CD8-positive, alpha-beta memory T cell (primary cell): ENCODE results near the gene CEBPB. TPM values are rescaled to one million over a fixed set of nuclear protein-coding genes. Genes with fewer than 3 reads are reported as not detected.

ENCODE experiments used
- CTCF ChIA-PET: fragments of 350-600 bp; sonication (Branson Sonifier 250); formaldehyde crosslinking; loops from one replicate; lab custom pipeline; 2021; ENCODE audit warnings: antibody characterized with exemption; lab: Charles Lee
- POLR2A ChIA-PET: fragments of 350-600 bp; sonication (Branson Sonifier 250); formaldehyde crosslinking; loops from one replicate; lab custom pipeline; 2021; ENCODE audit warnings: antibody characterized with exemption; lab: Charles Lee
- DNase-seq, 5 donors: peaks; one replicate each; pipeline versions ENCODE4 v3.0.0 to v3.0.0-alpha.2; 2020 to 2022; ENCODE audit warnings: mixed read lengths in 1 of 5
- H3K27ac ChIP-seq: one replicate; pipeline ENCODE4 v1.7.0; 2013; ENCODE audit warnings: low read depth, mild to moderate bottlenecking, low read length, moderate library complexity
- H3K27me3 ChIP-seq: 2 replicates; pipeline ENCODE4 v1.7.0; 2013; ENCODE audit warnings: low read length, mild to moderate bottlenecking; ENCODE audit not compliant: insufficient read depth, poor library complexity, severe bottlenecking
- H3K36me3 ChIP-seq: 2 replicates; pipeline ENCODE4 v1.7.0; 2013; ENCODE audit warnings: mild to moderate bottlenecking, low read length, moderate library complexity; ENCODE audit not compliant: insufficient read depth
- H3K4me1 ChIP-seq: 2 replicates; pipeline ENCODE4 v1.7.0; 2013; ENCODE audit warnings: mild to moderate bottlenecking, low read length, moderate library complexity; ENCODE audit not compliant: insufficient read depth
- H3K4me3 ChIP-seq: 2 replicates; pipeline ENCODE4 v1.7.0; 2013; ENCODE audit warnings: mild to moderate bottlenecking, low read length
- H3K9me3 ChIP-seq: 2 replicates; pipeline ENCODE4 v1.7.0; 2013; ENCODE audit warnings: mild to moderate bottlenecking, low read length
- H3K27ac Mint-ChIP-seq, 8 donors: one replicate each; pipeline ENCODE4 v1.8.0; 2020 to 2021; ENCODE audit warnings: mixed read lengths in 8 of 8, mild to moderate bottlenecking in 6 of 8, inconsistent platforms in 3 of 8, moderate library complexity in 3 of 8
- H3K27me3 Mint-ChIP-seq, 2 donors: one replicate each; pipeline ENCODE4 v1.8.0; 2020 to 2021; ENCODE audit warnings: mixed read lengths in 2 of 2, mild to moderate bottlenecking in 1 of 2, moderate library complexity in 1 of 2
- H3K36me3 Mint-ChIP-seq, 3 donors: one replicate each; pipeline ENCODE4 v1.8.0; 2020 to 2021; ENCODE audit warnings: mixed read lengths in 3 of 3, inconsistent platforms in 1 of 3, mild to moderate bottlenecking in 1 of 3
- H3K4me1 Mint-ChIP-seq, 3 donors: one replicate each; pipeline ENCODE4 v1.8.0; 2020 to 2021; ENCODE audit warnings: mixed read lengths in 3 of 3, inconsistent platforms in 1 of 3, mild to moderate bottlenecking in 1 of 3
- H3K4me3 Mint-ChIP-seq, 7 donors: one replicate each; pipeline ENCODE4 v1.8.0; 2020 to 2021; ENCODE audit warnings: mixed read lengths in 7 of 7, mild to moderate bottlenecking in 6 of 7, moderate library complexity in 4 of 7, inconsistent platforms in 2 of 7
- H3K9me3 Mint-ChIP-seq, 5 donors: one replicate each; pipeline ENCODE4 v1.8.0; 2020 to 2022; ENCODE audit warnings: mixed read lengths in 5 of 5, mild to moderate bottlenecking in 3 of 5, moderate library complexity in 2 of 5, inconsistent platforms in 1 of 5
- polyA plus RNA-seq: library from polyadenylated mRNA; unstranded; fragments of 300-500 nt; fragmentation: Illumina TruSeq; gene quantifications from one replicate; pipeline ENCODE4 v1.2.3, GENCODE V29; 2021
- total RNA-seq, 2 experiments: library from RNA; stranded (reverse); gene quantifications; one replicate each; pipeline ENCODE4 v1.2.3, GENCODE V29; 2021

The CEBPB gene
- total and polyA plus RNA-seq, 3 experiments from 2014 or later = 25.3 to 29.1 (median 27.0) TPM

GRCh38 chr20:50186151-50186885 is 4.3 kb upstream of the CEBPB start:
- ChIA-PET POLR2A (no interaction called here), CTCF (interaction anchor here (0.8 to 5.8 kb wide), 11 partner anchors 9 to 563 kb away, joined by 3 to 65 read pairs (median 3); no protein-coding TSS in a partner anchor)
- peaks cover 0 to 7% (median 5%) of the 10 kb centered on the region in 3 donors for H3K4me1 Mint-ChIP-seq

GRCh38 chr20:50186987-50187402 is 3.6 kb upstream of the CEBPB start:
- H3K4me1 Mint-ChIP-seq = peaks cover 0 to 7% (median 5%) of the 10 kb centered on the region in 3 donors
- no peak overlapping the region for H3K4me3 Mint-ChIP-seq
- no peaks in the 10 kb centered on the region for H3K36me3 Mint-ChIP-seq
- ChIA-PET CTCF (interaction anchor here (0.8 to 4.1 kb wide), 7 partner anchors 70 to 405 kb away, joined by 3 to 65 read pairs (median 4); no protein-coding TSS in a partner anchor), POLR2A (no interaction called here)
- H3K27me3 Mint-ChIP-seq = peaks cover 3 to 22% of the 10 kb centered on the region in 2 donors
- Histone ChIP-seq H3K27ac (no peak overlapping the region), H3K4me1 (no peaks in the 10 kb centered on the region), H3K27me3 (no peaks in the 10 kb centered on the region), H3K9me3 (no peaks in the 10 kb centered on the region), H3K4me3 (no peak overlapping the region), H3K36me3 (no peaks in the 10 kb centered on the region)
- H3K27ac Mint-ChIP-seq = no peak overlapping the region
- no peaks in the 10 kb centered on the region for H3K9me3 Mint-ChIP-seq
- no peak for DNase-seq

More at GRCh38 chr20:50186151-50186885, 4.3 kb upstream of the CEBPB start:
- Mint-ChIP-seq H3K36me3 (no peaks in the 10 kb centered on the region), H3K4me3 (peak overlapping the region in 1 of 7 donors; percentile 8), H3K27me3 (peaks cover 4 to 22% of the 10 kb centered on the region in 2 donors), H3K27ac (peak overlapping the region in 2 of 8 donors; percentile 43 to 61), H3K9me3 (no peaks in the 10 kb centered on the region)
- Histone ChIP-seq H3K4me3 (no peak overlapping the region), H3K36me3 (no peaks in the 10 kb centered on the region), H3K27me3 (no peaks in the 10 kb centered on the region), H3K4me1 (no peaks in the 10 kb centered on the region), H3K27ac (no peak overlapping the region), H3K9me3 (no peaks in the 10 kb centered on the region)
- peak; percentile 71 to 90 (median 85) for DNase-seq

- ChIA-PET CTCF (interaction anchor here (0.6 to 4.1 kb wide), 11 partner anchors 8 to 405 kb away, joined by 3 to 65 read pairs (median 4); no protein-coding TSS in a partner anchor), POLR2A (no interaction called here)
- peaks cover 5 to 11% (median 9%) of the 10 kb centered on the region in 3 donors for H3K4me1 Mint-ChIP-seq
- peak overlapping the region in 1 of 7 donors; percentile 42 for H3K4me3 Mint-ChIP-seq
- Histone ChIP-seq H3K9me3 (no peaks in the 10 kb centered on the region), H3K27ac (no peak overlapping the region), H3K4me1 (peaks cover under 1% of the 10 kb centered on the region), H3K4me3 (no peak overlapping the region), H3K27me3 (no peaks in the 10 kb centered on the region), H3K36me3 (no peaks in the 10 kb centered on the region)
- H3K27ac Mint-ChIP-seq = peak overlapping the region in 3 of 8 donors; percentile 17 to 52 (median 19)
- peaks cover 4 to 22% of the 10 kb centered on the region in 2 donors for H3K27me3 Mint-ChIP-seq
- H3K9me3 Mint-ChIP-seq = no peaks in the 10 kb centered on the region
- no peak for DNase-seq
- H3K36me3 Mint-ChIP-seq = peaks cover 0 to 3% (median 0%) of the 10 kb centered on the region in 3 donors
Observed at GRCh38 chr20:50187403-50188051, 3.1 kb upstream of the CEBPB start.

GRCh38 chr20:50188287-50188688 is 2.3 kb upstream of the CEBPB start:
- Mint-ChIP-seq H3K27ac (peak overlapping the region in 4 of 8 donors; percentile 3 to 38 (median 14)), H3K4me3 (peak overlapping the region in 5 of 7 donors; percentile 13 to 76 (median 63)), H3K4me1 (peaks cover 12 to 18% (median 17%) of the 10 kb centered on the region in 3 donors), H3K36me3 (peaks cover 0 to 5% (median 0%) of the 10 kb centered on the region in 3 donors), H3K27me3 (peaks cover 4 to 22% of the 10 kb centered on the region in 2 donors), H3K9me3 (no peaks in the 10 kb centered on the region)
- H3K27ac ChIP-seq = no peak overlapping the region
- H3K4me3 ChIP-seq = no peak overlapping the region
- no peaks in the 10 kb centered on the region for H3K9me3 ChIP-seq
- H3K4me1 ChIP-seq = peaks cover 9% of the 10 kb centered on the region
- H3K27me3 ChIP-seq = no peaks in the 10 kb centered on the region
- H3K36me3 ChIP-seq = no peaks in the 10 kb centered on the region
- ChIA-PET CTCF (interaction anchor here (1.3 to 4.1 kb wide), 9 partner anchors 9 to 447 kb away, joined by 3 to 65 read pairs (median 4); no protein-coding TSS in a partner anchor), POLR2A (no interaction called here)
- DNase-seq = no peak

GRCh38 chr20:50188879-50189680 is 1.6 kb upstream of the CEBPB start:
- POLR2A ChIA-PET = no interaction called here
- peaks cover 16% of the 10 kb centered on the region for H3K4me1 ChIP-seq
- H3K4me3 Mint-ChIP-seq = peak overlapping the region in 6 of 7 donors; percentile 64 to 77 (median 67)

GRCh38 chr20:50189681-50190250 is 864 bp upstream of the CEBPB start:
- H3K9me3 Mint-ChIP-seq = no peaks in the 10 kb centered on the region
- ChIA-PET POLR2A (no interaction called here), CTCF (interaction anchor here (0.9 to 4.1 kb wide), 7 partner anchors 10 to 446 kb away, joined by 3 to 65 read pairs (median 3); no protein-coding TSS in a partner anchor)
- Histone ChIP-seq H3K27ac (peak overlapping the region; percentile 85), H3K4me3 (no peak overlapping the region), H3K27me3 (no peaks in the 10 kb centered on the region), H3K9me3 (no peaks in the 10 kb centered on the region), H3K36me3 (no peaks in the 10 kb centered on the region), H3K4me1 (peaks cover 22% of the 10 kb centered on the region)
- H3K4me3 Mint-ChIP-seq = peak overlapping the region; percentile 64 to 77 (median 66)
- peak overlapping the region in 7 of 8 donors; percentile 15 to 87 (median 50) for H3K27ac Mint-ChIP-seq
- peaks cover 0 to 10% (median 0%) of the 10 kb centered on the region in 3 donors for H3K36me3 Mint-ChIP-seq
- H3K4me1 Mint-ChIP-seq = peaks cover 27 to 33% (median 27%) of the 10 kb centered on the region in 3 donors
- peaks cover 4 to 13% of the 10 kb centered on the region in 2 donors for H3K27me3 Mint-ChIP-seq
- peak in 3 of 5 donors; percentile 10 to 64 (median 32) for DNase-seq

More at GRCh38 chr20:50188879-50189680, 1.6 kb upstream of the CEBPB start:
- Mint-ChIP-seq H3K9me3 (no peaks in the 10 kb centered on the region), H3K27me3 (peaks cover 4 to 18% of the 10 kb centered on the region in 2 donors), H3K27ac (peak overlapping the region; percentile 3 to 92 (median 42)), H3K4me1 (peaks cover 20 to 26% (median 23%) of the 10 kb centered on the region in 3 donors), H3K36me3 (peaks cover 0 to 8% (median 0%) of the 10 kb centered on the region in 3 donors)
- CTCF ChIA-PET = interaction anchor here (0.9 to 4.1 kb wide), 9 partner anchors 9 to 447 kb away, joined by 3 to 65 read pairs (median 4); no protein-coding TSS in a partner anchor
- no peaks in the 10 kb centered on the region for H3K36me3 ChIP-seq
- no peak overlapping the region for H3K27ac ChIP-seq
- H3K27me3 ChIP-seq = no peaks in the 10 kb centered on the region
- no peak for DNase-seq
- H3K9me3 ChIP-seq = no peaks in the 10 kb centered on the region
- H3K4me3 ChIP-seq = no peak overlapping the region
